ENCODE data around the gene VPS41. TPM values are rescaled to one million over a fixed set of nuclear protein-coding genes. Genes with fewer than 3 reads are reported as not detected.

The VPS41 gene
- total RNA-seq, 1 donor from 2014 or later, result 53.1 TPM

DNA sequence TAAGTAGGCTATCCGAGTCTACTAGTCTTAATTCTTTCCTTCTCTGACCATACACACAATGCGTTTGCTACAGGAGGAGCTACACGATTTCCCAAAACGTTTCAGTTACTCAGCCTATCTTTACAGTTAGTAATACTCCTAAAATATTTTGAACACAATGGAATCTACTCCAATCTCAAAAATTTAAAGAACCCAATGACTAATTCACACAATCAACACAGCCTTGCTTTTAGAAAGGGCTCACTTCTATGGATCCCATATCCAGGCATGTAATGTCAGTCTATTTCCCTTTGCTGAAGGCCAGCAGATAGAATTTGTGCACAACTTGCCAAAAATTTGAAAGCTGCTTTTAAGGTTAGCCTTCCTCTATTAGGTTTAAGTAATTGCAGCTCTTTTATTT is 107.2 kb downstream of the VPS41 start:
- no peak for DNase-seq

DNA sequence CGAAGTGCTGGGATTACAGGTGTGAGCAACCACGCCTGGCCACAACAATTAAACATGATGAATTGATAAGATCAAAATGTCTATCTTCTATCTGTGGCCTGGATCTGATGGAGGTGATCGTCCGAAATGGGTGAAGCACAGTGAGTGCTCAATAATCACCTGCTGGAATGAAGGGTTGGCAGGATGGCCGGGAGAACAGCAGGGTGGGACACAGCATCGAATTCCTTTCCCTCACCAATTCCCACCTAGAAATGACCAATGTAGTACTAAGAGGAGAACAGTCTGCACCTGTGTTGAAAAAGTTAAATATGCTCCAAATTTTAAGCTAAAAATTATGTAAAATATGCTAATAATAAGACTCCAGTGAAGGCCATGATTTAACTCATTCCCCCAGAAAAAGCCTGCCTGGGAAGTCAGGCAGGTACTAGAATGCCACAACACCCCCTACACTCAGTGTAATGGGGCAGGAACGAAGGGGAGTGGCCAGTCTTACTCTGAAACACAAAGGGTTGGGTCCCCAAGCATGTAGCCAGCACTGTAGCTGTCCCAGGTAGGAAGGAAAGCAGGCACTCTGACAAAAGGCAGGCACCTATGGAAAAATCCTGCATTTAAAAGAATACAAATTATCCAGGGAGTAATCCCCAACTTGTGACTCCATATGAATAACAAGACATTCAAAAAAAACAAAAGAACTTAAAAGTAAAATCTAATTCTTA is 110.3 kb downstream of the VPS41 start:
- no peak for DNase-seq

DNA sequence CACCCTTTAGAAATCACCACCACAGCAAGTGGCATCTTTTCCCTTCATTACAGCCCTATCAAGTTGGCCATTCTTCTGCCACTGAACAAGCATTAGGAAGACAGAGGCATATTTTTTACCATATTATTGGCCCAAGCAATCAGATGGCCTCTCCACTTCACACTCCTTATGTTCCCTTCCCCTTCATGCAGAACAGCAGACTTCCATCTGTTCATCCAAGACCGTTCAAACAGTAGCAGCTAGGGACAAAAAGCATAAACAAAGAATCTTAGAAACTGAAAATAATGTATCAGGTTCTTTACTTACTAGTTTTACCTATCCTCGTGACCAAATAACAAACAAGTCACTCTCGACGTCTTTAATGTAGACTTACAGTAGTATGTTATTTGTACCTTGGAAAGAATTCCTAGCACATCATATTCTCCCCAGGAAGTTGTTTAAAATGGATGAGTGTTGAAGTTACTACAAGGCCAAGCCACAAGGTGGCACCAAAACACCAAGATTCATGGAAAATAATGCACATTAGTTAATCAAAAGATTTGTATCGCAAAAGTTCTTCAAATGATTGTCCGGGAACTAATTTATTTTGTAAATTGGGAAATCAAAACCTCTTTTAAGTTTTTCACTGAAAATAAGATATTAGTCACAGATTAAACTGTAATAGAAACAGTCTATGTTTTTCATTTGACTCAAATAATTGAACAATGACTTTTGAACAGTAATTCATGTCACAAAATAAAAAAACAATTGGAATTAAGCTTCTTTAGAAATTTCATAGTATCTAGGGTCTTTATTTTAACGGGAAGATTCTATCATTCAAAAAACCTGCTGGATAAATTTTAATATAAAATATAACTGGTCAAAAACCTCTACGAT is 112.1 kb downstream of the VPS41 start:
- DNase-seq, result peak; percentile 83

DNA sequence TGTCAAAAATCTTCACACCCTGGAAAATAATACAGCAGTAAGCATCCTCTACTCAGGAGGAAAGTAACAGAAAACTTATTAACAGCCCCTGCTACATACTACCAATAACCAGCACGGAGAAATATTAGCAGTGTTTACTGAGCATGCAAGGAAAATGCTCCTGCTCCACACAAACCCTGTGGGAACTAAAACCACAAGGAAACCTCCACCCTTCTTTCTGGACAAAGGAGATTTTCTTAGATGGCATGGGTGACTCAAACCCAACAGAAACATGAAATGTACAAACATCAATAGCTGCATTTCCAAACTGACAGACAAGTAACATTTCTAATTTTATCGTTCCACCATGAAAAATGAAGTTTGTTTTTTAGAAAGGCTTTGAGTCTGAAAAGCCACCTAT is 113.4 kb downstream of the VPS41 start:
- DNase-seq, result no peak

DNA sequence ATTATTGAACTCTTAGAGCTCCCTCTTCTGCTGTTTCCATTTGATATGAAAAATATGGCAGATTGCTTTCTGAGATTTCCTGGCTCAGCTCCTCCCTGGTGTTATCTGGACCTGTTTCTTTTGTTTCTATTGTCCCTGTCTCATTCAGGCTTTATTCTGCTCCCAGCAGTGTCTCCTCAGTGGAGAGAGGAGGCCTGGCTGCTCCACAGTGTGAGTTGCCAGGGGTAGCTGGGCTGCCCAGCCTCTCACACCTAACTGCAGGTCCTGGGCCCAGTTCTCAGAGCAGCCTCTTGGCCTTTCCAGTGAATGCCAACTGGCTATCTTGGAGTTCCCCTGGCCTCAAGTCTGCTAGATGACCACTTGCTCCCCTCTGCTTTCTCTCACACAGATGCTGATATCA is 127.0 kb downstream of the VPS41 start:
- DNase-seq, result no peak

DNA sequence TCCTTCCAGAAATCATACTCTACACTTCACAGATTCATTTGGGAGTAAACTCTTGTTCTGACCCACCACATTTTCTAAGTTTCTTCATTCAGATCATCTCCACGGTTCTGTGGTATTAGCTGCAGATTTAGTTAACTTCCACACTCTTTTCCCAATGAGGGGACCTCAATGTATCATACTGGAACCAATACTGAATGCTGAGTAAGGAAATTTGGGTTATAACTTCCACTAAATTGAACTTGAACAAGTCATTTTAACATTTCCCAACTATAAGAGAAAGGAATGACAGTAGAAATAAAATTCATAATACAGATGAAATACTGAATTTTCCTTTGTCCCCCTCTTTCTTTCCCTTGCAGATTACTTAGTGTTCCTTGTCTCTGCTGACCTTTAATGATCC is 131.4 kb downstream of the VPS41 start:
- no peak for DNase-seq

DNA sequence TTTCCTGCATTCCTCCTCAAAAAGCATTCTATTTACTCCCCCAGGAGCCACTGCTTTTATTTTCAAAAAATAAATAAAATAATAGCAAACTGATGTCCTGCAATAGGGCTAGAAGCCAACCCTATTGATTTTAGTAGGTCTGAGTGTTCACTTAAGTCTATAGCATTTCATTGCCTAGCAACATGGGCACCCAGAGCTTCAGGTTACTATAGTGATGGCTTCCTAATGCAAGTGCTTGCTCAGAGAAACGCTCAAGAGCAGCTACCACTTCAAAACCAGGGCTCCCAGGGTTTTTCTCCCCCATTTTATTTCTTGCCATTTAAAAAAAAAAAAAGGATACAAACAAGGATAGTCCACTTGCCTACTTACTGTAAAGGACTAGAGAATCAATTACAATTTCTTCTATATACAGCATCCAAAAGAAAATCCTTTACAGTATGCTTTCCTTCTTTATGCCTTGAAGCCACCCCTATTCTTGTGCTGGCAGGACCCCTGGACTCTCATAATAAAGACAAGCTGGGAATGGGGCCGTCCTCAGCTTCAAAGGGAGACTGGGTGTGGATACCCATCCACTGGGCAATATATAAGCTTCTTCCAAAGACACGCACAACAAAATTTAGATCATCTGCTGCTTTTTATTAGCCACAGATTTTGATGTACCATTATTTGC is 133.3 kb downstream of the VPS41 start:
- DNase-seq, result no peak

DNA sequence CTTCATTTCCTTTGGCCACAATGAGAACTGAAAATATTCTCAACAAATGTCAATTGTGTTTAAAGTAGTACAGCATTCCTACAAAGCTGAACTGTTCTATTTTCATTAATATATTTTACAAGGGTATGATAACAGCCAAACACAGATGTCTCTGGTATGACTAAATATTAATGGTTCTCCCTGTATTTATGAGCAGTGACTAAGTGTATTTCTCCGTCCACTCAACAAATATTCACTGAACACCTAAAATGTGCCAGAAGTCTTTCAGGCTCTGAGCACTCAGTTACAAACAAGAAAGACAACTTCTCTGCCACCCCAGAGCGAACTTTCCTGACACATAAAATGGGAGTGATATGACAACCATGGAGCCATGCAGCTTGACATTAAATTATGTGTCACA is 135.6 kb downstream of the VPS41 start:
- no peak for DNase-seq

DNA sequence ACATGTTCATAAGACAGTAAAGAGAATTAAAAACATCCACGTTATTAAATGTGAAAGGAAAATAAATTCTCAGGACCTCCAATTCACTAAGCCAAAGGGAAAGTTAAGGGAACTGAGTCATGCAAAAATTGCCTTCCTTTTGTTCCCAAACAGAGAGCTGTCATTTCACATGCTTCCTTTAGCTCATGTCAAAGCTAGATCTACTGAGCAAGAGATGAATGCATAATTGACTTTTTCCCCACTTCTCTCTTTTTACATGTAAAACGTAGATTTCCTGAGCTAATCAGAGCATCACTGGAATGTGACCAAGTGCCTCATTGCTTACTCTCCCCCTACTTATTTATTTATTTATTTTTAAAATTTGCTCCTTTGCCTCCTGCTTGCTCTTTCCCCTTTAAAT is 148.8 kb downstream of the VPS41 start:
- DNase-seq, result peak; percentile 58

DNA sequence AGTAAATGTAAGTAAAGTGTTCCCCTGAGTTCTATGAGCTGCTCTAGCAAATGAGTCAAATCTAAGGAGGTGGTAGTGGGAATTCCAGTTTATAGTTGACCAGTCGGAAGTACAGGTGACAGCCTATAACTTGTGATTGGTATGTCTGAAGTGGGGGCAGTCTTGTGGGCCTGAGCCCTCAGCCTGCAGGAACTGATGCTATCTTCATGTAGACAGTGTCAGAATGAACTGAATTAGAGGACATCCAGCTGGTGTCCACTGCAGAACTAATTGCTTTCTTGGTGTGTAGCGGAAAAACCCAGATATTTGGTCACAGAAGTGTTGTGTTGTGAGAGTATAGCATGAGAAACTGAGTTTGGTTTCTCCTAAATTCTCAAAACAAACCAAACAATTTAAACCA is 150.0 kb downstream of the VPS41 start:
- no peak for DNase-seq

DNA sequence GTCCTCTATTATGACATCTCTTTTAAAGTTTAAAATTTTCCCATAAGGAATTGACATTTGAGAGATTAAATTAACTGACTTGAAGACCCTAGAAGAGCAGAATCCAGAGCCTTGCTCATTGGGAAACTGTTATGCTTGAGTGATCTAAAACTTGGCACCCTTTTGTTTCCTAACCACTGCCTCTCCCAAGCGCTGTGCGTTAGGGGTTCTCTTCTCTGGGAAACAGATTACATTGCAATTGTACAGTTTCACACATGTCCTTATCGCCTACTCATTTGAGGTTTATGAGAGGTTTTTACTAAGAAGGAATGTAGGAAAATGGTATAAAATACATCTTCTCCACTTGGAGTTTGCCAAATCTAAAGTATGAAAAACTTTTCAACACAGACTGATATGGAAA is 151.1 kb downstream of the VPS41 start:
- no peak for DNase-seq

DNA sequence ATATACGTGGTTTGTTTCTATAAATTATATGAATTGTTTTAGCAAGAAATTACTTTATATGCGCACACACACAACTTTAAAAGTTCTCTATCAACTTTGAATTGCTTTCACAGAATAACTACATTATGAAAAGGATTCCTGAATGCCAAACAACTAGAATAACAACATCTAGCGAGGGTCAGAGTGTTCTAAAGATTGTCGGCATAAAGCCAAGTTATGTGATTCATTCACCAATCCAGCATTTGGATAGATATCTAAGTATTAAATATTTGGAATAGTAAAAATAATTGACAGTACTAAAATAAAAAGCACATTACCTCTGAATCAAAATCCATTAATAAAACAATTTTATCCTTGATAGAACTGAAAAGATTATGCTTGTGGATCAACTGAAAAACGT is 152.5 kb downstream of the VPS41 start:
- peak; percentile 10 for DNase-seq

DNA sequence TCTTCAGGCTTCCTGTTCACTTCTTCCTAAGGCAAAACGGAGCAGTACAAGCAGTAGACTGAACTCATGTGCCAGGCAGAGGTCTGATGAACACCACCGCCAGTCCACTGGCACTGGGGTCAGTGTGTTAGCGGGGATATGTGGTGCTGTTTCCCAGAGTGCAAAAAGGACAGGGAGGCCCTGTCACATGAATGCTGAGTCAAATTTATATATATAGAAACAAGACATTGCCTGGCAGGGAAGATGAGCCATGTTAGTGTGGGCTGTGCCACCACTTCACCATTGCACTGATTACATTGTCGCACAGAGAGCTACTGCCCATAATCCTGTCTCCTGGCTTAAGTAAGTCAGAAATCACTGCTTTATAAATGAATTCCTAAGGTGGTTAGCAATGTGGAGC is 155.6 kb downstream of the VPS41 start:
- no peak for DNase-seq

DNA sequence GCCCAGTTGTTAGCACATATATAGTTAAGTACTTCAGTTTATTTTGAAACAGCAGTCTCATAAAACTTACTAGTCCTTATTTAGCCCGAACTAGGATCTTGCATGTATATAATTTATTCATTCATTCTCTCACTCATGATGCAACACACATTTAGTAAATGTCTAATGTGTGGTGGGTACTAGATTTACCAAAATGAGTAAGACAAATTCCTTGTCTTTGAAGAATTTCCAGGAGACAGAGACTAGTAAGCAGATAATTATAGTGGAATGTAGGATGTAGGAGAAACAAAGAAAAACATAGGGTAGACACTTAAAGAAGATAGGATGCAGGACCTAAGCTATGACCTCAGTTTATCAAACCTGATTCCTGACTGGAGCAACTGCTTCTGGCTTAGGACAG is 157.6 kb downstream of the VPS41 start:
- DNase-seq, result no peak

DNA sequence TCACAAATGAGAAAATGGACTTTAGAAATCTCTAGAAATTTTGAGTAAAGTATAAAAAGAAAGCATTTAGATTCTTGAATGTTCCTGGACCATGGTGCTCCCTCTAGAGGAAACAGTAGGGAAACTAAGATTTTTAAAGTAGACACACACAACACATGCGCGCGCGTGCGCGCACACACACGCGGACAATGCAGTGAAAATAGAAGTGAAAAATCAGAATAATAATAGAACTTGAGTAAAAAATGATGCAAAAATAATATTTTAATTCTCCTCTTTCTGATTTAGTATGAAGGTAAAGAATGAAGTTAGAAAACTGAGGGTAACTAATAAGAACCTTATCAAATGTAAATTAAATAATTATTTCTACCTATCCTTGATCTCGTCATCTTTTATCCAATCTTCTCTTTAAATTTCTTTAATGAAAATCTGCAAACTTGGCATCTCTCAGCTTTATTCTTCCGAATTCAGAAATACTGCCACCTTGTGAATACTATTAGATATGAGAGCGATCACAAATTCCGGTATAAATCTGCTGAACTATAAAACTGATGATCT is 160.9 kb downstream of the VPS41 start:
- no peak for DNase-seq

DNA sequence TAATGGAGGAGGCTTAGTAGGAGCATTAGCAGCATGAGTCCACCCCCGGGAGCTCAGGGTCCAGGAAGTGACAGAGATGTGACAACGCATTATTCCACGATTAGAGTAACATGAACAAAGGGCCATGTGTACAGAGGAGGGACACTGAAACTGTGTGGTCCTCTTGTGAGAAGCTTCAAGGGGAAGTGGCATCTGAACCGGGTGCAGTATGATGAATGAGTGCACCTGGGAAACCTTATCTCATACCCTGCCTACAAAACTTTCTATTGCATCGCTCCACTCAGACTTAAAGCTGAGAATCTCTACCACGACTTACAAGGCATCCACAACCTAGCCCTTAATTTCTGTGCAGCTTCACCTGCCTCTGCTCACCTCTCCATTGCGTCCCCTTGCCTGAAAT is 162.6 kb downstream of the VPS41 start:
- DNase-seq, result no peak

DNA sequence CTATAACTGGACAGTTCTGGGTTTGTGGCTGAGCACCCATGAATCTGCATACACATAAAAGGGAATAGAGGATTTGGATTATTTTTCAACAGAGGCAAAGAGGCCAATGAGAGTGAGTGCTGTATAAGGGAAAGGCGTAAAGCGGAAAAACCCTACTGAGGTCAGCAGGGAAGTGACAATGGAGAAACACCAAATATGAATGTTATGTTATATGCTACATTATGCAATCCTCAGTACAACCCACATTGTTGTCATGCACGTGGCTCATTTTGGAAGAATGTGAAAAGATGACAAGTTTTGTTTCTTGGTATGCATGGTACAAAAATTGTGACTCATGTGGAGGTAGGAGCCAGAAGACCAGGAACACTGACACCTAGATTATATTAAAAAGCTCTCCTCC is 164.2 kb downstream of the VPS41 start:
- DNase-seq, result no peak

DNA sequence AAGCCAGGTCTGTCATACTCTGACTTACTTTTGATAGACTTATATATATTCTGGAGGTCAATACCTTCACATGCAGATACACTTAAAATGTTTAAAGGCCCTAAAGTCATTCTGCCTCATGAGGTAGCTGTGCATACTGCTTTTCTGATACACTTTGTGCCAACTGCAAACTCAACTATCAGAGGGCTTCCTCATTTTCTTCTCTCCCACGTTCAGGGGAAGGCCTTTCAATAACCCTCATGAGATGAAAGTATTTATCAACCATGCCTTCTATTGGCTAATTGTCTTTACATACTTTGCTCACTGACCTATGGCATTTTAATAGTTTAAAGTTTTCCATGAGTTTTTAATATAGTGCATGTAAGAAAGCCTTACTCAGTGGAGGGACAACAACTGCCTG is 165.1 kb downstream of the VPS41 start:
- no peak for DNase-seq

DNA sequence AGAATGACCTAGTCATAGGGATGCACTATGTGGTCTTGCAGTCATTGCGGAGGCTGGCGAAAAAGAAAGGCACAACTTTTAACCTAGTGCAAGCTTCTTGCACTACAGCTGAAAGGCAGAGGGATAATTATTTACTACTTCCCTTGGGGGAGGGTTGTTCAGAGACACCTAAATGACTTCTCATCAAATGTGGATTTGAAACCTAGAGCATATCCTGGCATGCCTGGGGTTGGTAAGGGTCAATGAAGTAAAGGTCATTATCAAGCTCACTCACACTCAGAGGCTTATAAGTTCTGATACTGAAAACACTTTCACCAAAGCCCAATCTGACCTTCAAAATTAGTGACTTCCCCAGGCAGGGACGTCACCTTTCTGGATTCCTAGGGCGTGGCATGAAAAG is 168.9 kb downstream of the VPS41 start:
- DNase-seq, result no peak

DNA sequence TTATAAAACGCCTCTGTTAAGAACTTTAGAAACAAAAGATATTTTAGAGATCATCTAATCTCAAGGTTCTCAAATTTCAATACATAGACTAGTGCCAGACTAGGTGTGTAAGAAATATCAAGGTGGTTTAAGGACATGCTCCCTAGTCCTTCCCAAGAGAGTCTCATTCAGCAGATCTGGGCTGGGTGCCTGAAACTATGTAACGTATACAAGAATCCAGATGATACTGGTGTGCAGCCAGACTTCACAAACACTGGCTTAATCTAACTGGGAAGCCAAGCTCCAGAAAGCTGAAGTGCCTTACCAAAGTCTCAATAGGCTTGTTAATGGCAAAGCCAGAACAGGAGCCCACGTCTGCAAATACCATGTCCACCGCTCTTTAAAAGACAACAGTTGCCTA is 172.9 kb downstream of the VPS41 start:
- DNase-seq, result no peak

DNA sequence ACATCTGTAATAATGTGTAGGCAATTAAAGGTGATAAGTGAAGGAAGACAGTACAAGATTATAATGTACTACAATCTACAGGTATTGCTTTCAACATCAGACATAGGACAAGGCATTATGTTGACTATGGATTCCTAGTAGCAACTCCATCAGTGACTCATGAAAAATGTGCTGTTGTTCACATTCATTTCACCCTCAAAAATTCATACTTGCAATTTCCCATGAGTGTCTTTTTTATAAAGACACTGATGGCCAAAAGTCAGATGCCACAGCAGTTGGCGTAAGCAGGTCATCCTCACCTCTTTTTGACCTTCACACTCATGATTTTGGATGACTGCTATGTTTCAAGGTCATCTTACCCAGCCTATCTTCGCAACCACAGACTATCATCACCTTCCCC is 177.8 kb downstream of the VPS41 start:
- DNase-seq, result no peak

DNA sequence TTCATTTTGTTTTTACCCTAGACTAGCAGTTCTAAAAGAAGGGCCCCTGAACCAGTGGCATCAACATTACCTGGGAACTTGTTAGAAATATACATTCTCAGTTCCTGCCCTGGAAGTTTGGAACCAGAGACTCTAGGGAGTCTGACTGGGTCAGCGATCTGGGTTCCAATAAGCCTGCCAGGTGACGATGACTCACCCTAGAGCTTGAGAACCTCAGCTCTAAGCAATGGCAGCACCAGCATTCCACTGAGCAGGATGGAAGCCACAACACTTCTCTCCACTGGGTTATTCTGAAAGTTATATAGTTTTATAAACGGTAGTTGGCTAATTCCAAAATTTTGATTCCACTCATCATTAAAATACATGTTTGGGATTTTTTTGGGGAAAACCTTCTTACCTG is 180.8 kb downstream of the VPS41 start:
- DNase-seq, result no peak

DNA sequence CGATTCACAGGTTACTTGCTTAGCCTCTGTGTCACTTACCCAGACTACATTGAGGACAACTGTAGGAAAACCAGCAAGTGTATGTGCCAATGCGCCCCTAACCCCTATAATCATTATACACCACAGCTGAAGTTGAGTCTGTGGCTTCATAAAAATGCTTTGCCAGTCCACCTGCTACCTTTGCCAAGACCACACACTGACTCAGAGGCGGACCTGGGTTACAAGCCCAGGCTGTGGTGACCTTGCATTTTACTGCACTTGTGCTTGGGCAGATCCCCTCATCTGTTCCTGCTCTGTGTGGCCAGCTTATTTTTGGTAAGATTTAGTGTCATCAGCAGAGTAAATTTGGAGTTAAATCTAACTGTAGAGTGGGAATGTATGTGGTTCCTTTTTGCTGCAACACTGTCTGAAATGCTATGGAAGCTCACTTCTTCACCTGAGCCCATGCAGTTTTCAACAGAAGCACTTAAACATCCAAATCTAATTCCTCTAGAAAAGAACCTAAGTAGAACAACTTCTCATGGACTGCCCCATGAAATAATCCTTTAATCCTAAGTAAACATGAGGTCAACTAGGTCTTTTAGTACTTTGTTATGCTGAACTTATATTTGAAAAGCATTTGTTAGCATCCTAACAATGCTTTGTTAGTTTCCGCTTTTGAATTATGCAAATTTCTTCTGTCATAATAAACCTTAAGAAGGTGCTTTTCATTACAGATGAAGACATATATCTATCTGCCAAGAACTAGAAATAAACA is 181.6 kb downstream of the VPS41 start:
- no peak for DNase-seq
